ENCODE results near the gene KCNB1.
"Not testable (repeated sequence)": the region's sequence is repeated elsewhere in the genome, so short reads cannot be mapped to it uniquely, and the experiment has no call there.

The KCNB1 gene

GRCh38 chr20:49319208-49319809 is 163.2 kb downstream of the KCNB1 start:
- DNase-seq (ENCODE audit: low read depth): no peak

GRCh38 chr20:49318430-49319207 is 163.8 kb downstream of the KCNB1 start:
- no peak for DNase-seq (ENCODE audit: low read depth)

- DNase-seq (ENCODE audit: low read depth): no peak
Observed at GRCh38 chr20:49318091-49318429, 164.4 kb downstream of the KCNB1 start.

GRCh38 chr20:49316704-49317103 is 165.8 kb downstream of the KCNB1 start:
- no peak for DNase-seq (ENCODE audit: low read depth)

- no peak for DNase-seq (ENCODE audit: low read depth)
Observed at GRCh38 chr20:49315580-49315979, 166.9 kb downstream of the KCNB1 start.

- DNase-seq (ENCODE audit: low read depth): not testable (repeated sequence)
Observed at GRCh38 chr20:49314052-49314451, 168.4 kb downstream of the KCNB1 start.

Measured in activated T-helper 1 cell treated with Interleukin-2 at 50 U/mL for 16 hours (primary cell).